Sigmoid colon (tissue), 4 donors: Measurements from ENCODE around the gene ALB.

Experiments
- CTCF ChIP-seq, 4 experiments: fragments of 450-650 bp in 3 of 4; fragments of 200-600 bp in 1 of 4; IDR thresholded peaks; one replicate each; pipeline ENCODE4 v1.5.1; 2016 to 2019; ENCODE audit warnings: antibody characterized with exemption in 4 of 4, mild to moderate bottlenecking in 3 of 4, moderate library complexity in 2 of 4
- EP300 ChIP-seq, 4 donors: sonication (generic); formaldehyde crosslinking; IDR thresholded peaks; one replicate each; pipeline ENCODE4 v1.6.1; 2017; ENCODE audit warnings: antibody characterized with exemption in 4 of 4
- POLR2A ChIP-seq, 2 donors: fragments of 450-650 bp; IDR thresholded peaks; one replicate each; pipeline ENCODE4 v1.6.1; 2016; ENCODE audit warnings: antibody characterized with exemption in 2 of 2, mild to moderate bottlenecking in 2 of 2, moderate library complexity in 2 of 2
- POLR2AphosphoS5 ChIP-seq, 4 donors: sonication (generic); formaldehyde crosslinking; IDR thresholded peaks; one replicate each; pipeline ENCODE4 v1.6.1; 2017; ENCODE audit warnings: antibody characterized with exemption in 4 of 4

DNA sequence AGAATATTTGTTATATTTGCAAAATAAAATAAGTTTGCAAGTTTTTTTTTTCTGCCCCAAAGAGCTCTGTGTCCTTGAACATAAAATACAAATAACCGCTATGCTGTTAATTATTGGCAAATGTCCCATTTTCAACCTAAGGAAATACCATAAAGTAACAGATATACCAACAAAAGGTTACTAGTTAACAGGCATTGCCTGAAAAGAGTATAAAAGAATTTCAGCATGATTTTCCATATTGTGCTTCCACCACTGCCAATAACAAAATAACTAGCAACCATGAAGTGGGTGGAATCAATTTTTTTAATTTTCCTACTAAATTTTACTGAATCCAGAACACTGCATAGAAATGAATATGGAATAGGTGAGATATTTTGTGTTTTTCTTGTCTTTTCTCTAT is 31.9 kb downstream of the ALB start, which contains the start of gene AFP:
- no peak for TF ChIP-seq POLR2A (IDR thresholded peaks at IDR 0.05)
- no peak for TF ChIP-seq POLR2AphosphoS5 (IDR thresholded peaks at IDR 0.05)
- TF ChIP-seq CTCF (IDR thresholded peaks at IDR 0.05) = no peak
- TF ChIP-seq EP300 (IDR thresholded peaks at IDR 0.05) = no peak
